ENCODE results near the gene SLC17A7.

Gene SLC17A7

DNA sequence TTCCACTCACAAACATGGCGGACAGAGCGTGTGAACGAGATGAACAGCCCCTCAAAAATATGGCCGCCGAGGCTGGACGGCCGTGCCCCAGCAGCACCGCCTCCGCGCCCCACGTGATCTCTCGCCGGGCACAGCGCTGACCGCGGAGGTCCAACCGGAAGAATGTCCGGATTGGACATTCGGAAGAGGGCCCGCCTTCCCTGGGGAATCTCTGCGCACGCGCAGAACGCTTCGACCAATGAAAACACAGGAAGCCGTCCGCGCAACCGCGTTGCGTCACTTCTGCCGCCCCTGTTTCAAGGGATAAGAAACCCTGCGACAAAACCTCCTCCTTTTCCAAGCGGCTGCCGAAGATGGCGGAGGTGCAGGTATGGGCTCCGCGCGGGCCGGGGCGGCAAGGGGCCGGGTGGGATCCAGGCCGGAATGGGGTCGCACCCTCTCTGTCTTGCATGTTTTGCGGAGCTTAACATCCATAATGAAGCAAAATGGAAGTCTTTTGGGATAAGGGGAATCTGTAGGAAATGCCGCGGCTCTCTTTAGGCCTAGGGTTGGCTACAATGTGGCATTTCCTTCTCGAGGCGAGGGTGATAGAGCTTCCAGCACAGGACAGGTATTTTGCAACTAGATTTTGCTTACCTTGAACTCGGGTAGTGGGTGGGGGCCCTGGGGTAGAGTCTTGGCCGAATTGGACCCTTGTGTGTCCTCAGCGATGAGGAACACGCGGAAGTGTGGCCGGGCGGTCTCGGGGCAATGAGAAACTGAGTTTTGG lies 46.1 kb upstream of the SLC17A7 start, which contains the start of gene RPL13A:
RPL13A (plus strand) TSS at position 332 of the 769 bp plus-strand sequence; CDS start at position 354, 22 bp downstream.
- peak within 1 kb of the TSS; percentile 98 for H2AK5ac ChIP-seq (ENCODE audit: low read length)
- peaks cover 13% of the 10 kb centered on the region for H3K79me1 ChIP-seq (ENCODE audit: low read length)
- peak within 1 kb of the TSS; percentile 60 for H4K8ac ChIP-seq (ENCODE audit: low read depth, low read length)
- peak within 1 kb of the TSS; percentile 73 for H2BK120ac ChIP-seq (ENCODE audit: low read depth, low read length)
- H3K27ac ChIP-seq (ENCODE audit: low read depth, low read length), result peak within 1 kb of the TSS; percentile 85
- peaks cover 2% of the 10 kb centered on the region for H3K4me1 ChIP-seq (ENCODE audit: control insufficient read depth, low read depth, low read length)
- DNase-seq, result peak; percentile 100
- peak within 1 kb of the TSS; percentile 100 for H3K9ac ChIP-seq (ENCODE audit: low read length)
- H3K23ac ChIP-seq (ENCODE audit: low read length), result peak within 1 kb of the TSS; percentile 90
- peak within 1 kb of the TSS; percentile 85 for H3K4me3 ChIP-seq (ENCODE audit: low read length)
- peak within 1 kb of the TSS; percentile 91 for H3K4ac ChIP-seq (ENCODE audit: low read depth, low read length)
- peaks cover 34% of the 10 kb centered on the region for H3K79me2 ChIP-seq (ENCODE audit: control insufficient read depth, insufficient read depth, low read length)
- H3K56ac ChIP-seq (ENCODE audit: low read length), result peak within 1 kb of the TSS; percentile 99
- peaks cover 27% of the 10 kb centered on the region for H3K36me3 ChIP-seq (ENCODE audit: control insufficient read depth, insufficient read depth, low read length)
- peak within 1 kb of the TSS; percentile 44 for H2BK5ac ChIP-seq (ENCODE audit: low read length)
- H4K5ac ChIP-seq (ENCODE audit: low read length), result peak within 1 kb of the TSS; percentile 44
- H3K27me3 ChIP-seq (ENCODE audit: insufficient read depth, low read length, poor library complexity), result no peaks in the 10 kb centered on the region
- no peak within 1 kb of the TSS for H2BK15ac ChIP-seq (replicated peaks; ENCODE audit: low read depth)
- peak within 1 kb of the TSS; percentile 91 for H3K18ac ChIP-seq (ENCODE audit: low read length)
- peak within 1 kb of the TSS; percentile 69 for H3K4me2 ChIP-seq (ENCODE audit: low read length)
- no CpG with 5 or more reads among the region's 57 CpGs for WGBS (ENCODE audit: extremely low coverage, insufficient coverage, low lambda C conversion rate)

DNA sequence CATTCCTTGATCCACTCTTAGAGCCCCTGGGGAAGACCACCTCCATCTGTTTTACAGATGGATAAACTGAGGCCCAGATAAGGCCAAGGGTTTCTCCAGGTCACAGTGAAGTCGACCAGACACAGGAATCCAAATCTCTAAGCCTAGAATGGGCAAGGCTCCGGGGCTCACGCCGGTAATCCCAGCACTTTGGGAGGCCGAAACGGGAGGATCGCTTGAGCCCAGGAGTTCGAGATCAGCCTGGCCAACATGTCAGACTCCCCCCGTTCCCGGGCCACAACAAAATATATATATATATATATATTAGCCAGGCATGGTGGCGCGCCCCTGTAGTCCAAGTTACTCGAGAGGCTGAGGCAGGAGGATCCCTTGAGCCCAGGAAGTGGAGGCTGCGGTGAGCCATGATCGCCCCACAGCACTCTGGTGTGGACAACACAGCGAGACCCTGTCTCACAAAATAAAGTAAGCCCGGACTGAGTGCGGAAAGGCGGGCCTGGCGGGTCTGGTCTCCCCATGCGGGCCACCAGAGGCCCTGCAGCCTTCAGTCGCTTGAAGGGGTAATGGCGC lies 45.5 kb upstream of the SLC17A7 start:
- no peak overlapping the region for H3K27ac ChIP-seq (ENCODE audit: low read depth, low read length)
- peak overlapping the region; percentile 85 for H3K56ac ChIP-seq (ENCODE audit: low read length)
- H2BK15ac ChIP-seq (replicated peaks; ENCODE audit: low read depth), result no peak overlapping the region
- H3K9ac ChIP-seq (ENCODE audit: low read length), result peak overlapping the region; percentile 48
- H2BK120ac ChIP-seq (ENCODE audit: low read depth, low read length), result no peak overlapping the region
- H2AK5ac ChIP-seq (ENCODE audit: low read length), result no peak overlapping the region
- H3K4me3 ChIP-seq (ENCODE audit: low read length), result no peak overlapping the region
- no peak overlapping the region for H3K23ac ChIP-seq (ENCODE audit: low read length)
- H3K36me3 ChIP-seq (ENCODE audit: control insufficient read depth, insufficient read depth, low read length), result peaks cover 25% of the 10 kb centered on the region
- H3K79me1 ChIP-seq (ENCODE audit: low read length), result peaks cover 13% of the 10 kb centered on the region
- peaks cover 2% of the 10 kb centered on the region for H3K4me1 ChIP-seq (ENCODE audit: control insufficient read depth, low read depth, low read length)
- H3K27me3 ChIP-seq (ENCODE audit: insufficient read depth, low read length, poor library complexity), result no peaks in the 10 kb centered on the region
- no CpG with 5 or more reads among the region's 23 CpGs for WGBS (ENCODE audit: extremely low coverage, insufficient coverage, low lambda C conversion rate)
- peak overlapping the region; percentile 87 for H3K4ac ChIP-seq (ENCODE audit: low read depth, low read length)
- no peak overlapping the region for H2BK5ac ChIP-seq (ENCODE audit: low read length)
- DNase-seq, result no peak
- no peak overlapping the region for H4K8ac ChIP-seq (ENCODE audit: low read depth, low read length)
- H3K4me2 ChIP-seq (ENCODE audit: low read length), result no peak overlapping the region
- H3K18ac ChIP-seq (ENCODE audit: low read length), result peak overlapping the region; percentile 18
- H3K79me2 ChIP-seq (ENCODE audit: control insufficient read depth, insufficient read depth, low read length), result peaks cover 34% of the 10 kb centered on the region
- no peak overlapping the region for H4K5ac ChIP-seq (ENCODE audit: low read length)

DNA sequence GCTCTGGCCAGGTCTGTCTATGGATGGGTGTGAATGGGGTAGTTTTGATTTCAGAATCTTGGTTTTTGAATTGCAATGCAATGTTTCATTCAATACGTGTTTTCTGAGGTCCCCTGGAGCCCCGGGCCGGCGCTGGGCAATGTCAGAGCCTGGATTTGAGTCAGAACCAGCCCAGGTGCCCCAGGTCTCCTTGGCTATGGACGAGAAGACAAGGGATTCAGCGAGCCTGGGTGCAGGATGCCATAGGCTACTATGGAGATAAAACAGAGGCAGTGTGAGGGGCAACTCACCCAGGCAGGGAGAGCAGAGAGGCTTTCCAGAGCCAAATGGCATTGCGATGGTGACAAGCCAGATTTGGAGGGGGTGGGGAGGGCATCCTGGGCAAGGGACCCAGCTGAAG lies 44.9 kb upstream of the SLC17A7 start:
- Histone ChIP-seq H2BK15ac (replicated peaks; ENCODE audit: low read depth) (no peak overlapping the region), H3K4me1 (ENCODE audit: control insufficient read depth, low read depth, low read length) (peaks cover 2% of the 10 kb centered on the region), H2AK5ac (ENCODE audit: low read length) (no peak overlapping the region), H3K79me2 (ENCODE audit: control insufficient read depth, insufficient read depth, low read length) (peaks cover 34% of the 10 kb centered on the region), H2BK120ac (ENCODE audit: low read depth, low read length) (no peak overlapping the region), H3K36me3 (ENCODE audit: control insufficient read depth, insufficient read depth, low read length) (peaks cover 20% of the 10 kb centered on the region), H3K56ac (ENCODE audit: low read length) (peak overlapping the region; percentile 63), H3K18ac (ENCODE audit: low read length) (no peak overlapping the region), H3K4me2 (ENCODE audit: low read length) (no peak overlapping the region), H3K79me1 (ENCODE audit: low read length) (peaks cover 13% of the 10 kb centered on the region), H3K4ac (ENCODE audit: low read depth, low read length) (no peak overlapping the region), H4K5ac (ENCODE audit: low read length) (no peak overlapping the region), H4K8ac (ENCODE audit: low read depth, low read length) (no peak overlapping the region), H3K27me3 (ENCODE audit: insufficient read depth, low read length, poor library complexity) (no peaks in the 10 kb centered on the region), H3K23ac (ENCODE audit: low read length) (no peak overlapping the region), H3K4me3 (ENCODE audit: low read length) (no peak overlapping the region), H3K9ac (ENCODE audit: low read length) (peak overlapping the region; percentile 5), H2BK5ac (ENCODE audit: low read length) (no peak overlapping the region), H3K27ac (ENCODE audit: low read depth, low read length) (no peak overlapping the region)
- DNase-seq, result no peak
- no CpG with 5 or more reads among the region's 7 CpGs for WGBS (ENCODE audit: extremely low coverage, insufficient coverage, low lambda C conversion rate)

DNA sequence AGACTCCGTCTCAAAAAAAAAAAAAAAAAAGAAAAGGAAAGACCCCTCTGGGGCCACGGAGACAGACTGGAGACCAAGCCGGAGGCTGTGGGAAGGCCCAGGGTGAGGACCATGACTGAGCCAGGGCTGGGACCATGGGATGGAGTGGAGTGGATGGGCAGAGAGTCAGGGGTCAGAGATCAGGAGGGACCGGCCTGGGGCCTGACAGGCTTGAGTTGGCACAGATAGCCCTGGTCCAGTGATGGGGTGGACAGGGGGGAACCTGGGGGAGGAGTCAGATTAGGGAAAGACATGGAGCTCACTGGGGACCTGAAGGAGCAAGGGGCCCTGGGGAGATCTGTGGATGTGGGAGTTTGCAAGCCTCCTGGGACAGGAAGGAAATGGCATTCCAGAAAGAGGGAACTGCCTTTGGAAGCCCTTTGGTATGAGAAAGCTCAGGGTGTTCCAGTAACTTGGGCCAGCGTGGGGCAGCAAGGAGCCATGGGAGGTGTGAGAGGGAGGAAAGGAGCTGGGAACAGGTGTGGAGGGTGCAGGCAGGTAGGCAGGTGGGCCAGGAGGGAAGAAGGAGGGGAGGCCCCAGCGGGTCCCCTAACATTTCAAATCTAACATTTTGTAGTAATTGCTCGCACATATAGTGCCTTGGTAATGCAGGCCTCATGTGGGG lies 39.8 kb upstream of the SLC17A7 start:
- H3K4me1 ChIP-seq (ENCODE audit: control insufficient read depth, low read depth, low read length), result no peaks in the 10 kb centered on the region
- no peak overlapping the region for H2BK15ac ChIP-seq (replicated peaks; ENCODE audit: low read depth)
- H4K8ac ChIP-seq (ENCODE audit: low read depth, low read length), result no peak overlapping the region
- no peaks in the 10 kb centered on the region for H3K36me3 ChIP-seq (ENCODE audit: control insufficient read depth, insufficient read depth, low read length)
- no peaks in the 10 kb centered on the region for H3K79me2 ChIP-seq (ENCODE audit: control insufficient read depth, insufficient read depth, low read length)
- H3K18ac ChIP-seq (ENCODE audit: low read length), result no peak overlapping the region
- H3K9ac ChIP-seq (ENCODE audit: low read length), result no peak overlapping the region
- H3K56ac ChIP-seq (ENCODE audit: low read length), result no peak overlapping the region
- H3K4ac ChIP-seq (ENCODE audit: low read depth, low read length), result no peak overlapping the region
- no peak overlapping the region for H3K27ac ChIP-seq (ENCODE audit: low read depth, low read length)
- no peak overlapping the region for H4K5ac ChIP-seq (ENCODE audit: low read length)
- no peak overlapping the region for H3K4me2 ChIP-seq (ENCODE audit: low read length)
- H2BK5ac ChIP-seq (ENCODE audit: low read length), result no peak overlapping the region
- H3K27me3 ChIP-seq (ENCODE audit: insufficient read depth, low read length, poor library complexity), result no peaks in the 10 kb centered on the region
- no peak overlapping the region for H3K23ac ChIP-seq (ENCODE audit: low read length)
- H2AK5ac ChIP-seq (ENCODE audit: low read length), result no peak overlapping the region
- H3K4me3 ChIP-seq (ENCODE audit: low read length), result no peak overlapping the region
- H2BK120ac ChIP-seq (ENCODE audit: low read depth, low read length), result no peak overlapping the region
- no peak for DNase-seq
- WGBS (ENCODE audit: extremely low coverage, insufficient coverage, low lambda C conversion rate), result no CpG with 5 or more reads among the region's 7 CpGs
- no peaks in the 10 kb centered on the region for H3K79me1 ChIP-seq (ENCODE audit: low read length)

DNA sequence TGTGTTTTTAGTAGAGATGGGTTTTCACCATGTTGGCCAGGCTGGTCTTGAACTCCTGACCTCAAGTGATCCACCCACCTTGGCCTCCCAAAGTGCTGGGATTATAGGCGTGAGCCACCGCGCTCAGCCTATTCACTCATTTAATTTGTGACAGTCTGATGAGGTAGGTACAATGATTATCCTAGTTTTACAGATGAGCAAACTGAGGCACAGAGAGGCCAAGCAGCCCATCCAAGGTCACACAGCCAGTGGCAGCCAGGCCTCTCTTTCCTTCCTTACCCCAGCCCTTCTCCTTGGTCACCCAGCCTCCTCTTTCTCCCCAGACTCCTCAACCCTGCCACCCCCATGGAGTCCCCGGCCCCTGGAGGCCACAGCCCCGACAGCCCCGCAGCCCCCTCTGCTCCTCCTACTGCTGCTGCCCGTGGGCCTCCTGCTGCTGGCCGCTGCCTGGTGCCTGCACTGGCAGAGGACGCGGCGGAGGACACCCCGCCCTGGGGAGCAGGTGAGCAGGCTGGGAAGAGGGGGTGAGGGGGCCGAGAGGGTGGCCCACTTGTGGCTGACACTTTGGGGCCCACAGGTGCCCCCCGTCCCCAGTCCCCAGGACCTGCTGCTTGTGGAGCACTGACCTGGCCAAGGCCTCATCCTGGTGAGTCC lies 38.8 kb upstream of the SLC17A7 start:
- H3K27me3 ChIP-seq (ENCODE audit: insufficient read depth, low read length, poor library complexity), result no peaks in the 10 kb centered on the region
- DNase-seq, result no peak

More for the DNA sequence above, 38.8 kb upstream of the SLC17A7 start:
- no peak overlapping the region for H3K4me2 ChIP-seq (ENCODE audit: low read length)
- no peak overlapping the region for H3K9ac ChIP-seq (ENCODE audit: low read length)
- no peak overlapping the region for H2AK5ac ChIP-seq (ENCODE audit: low read length)
- H2BK15ac ChIP-seq (replicated peaks; ENCODE audit: low read depth), result no peak overlapping the region
- H3K23ac ChIP-seq (ENCODE audit: low read length), result no peak overlapping the region
- H3K27ac ChIP-seq (ENCODE audit: low read depth, low read length), result no peak overlapping the region
- H3K4me1 ChIP-seq (ENCODE audit: control insufficient read depth, low read depth, low read length), result no peaks in the 10 kb centered on the region
- H3K4me3 ChIP-seq (ENCODE audit: low read length), result no peak overlapping the region
- no peak overlapping the region for H4K5ac ChIP-seq (ENCODE audit: low read length)
- no peak overlapping the region for H2BK120ac ChIP-seq (ENCODE audit: low read depth, low read length)
- no peak overlapping the region for H2BK5ac ChIP-seq (ENCODE audit: low read length)
- no peaks in the 10 kb centered on the region for H3K79me2 ChIP-seq (ENCODE audit: control insufficient read depth, insufficient read depth, low read length)
- H3K18ac ChIP-seq (ENCODE audit: low read length), result no peak overlapping the region
- H3K4ac ChIP-seq (ENCODE audit: low read depth, low read length), result no peak overlapping the region
- H3K79me1 ChIP-seq (ENCODE audit: low read length), result no peaks in the 10 kb centered on the region
- H3K36me3 ChIP-seq (ENCODE audit: control insufficient read depth, insufficient read depth, low read length), result no peaks in the 10 kb centered on the region
- WGBS (ENCODE audit: extremely low coverage, insufficient coverage, low lambda C conversion rate), result no CpG with 5 or more reads among the region's 14 CpGs
- no peak overlapping the region for H3K56ac ChIP-seq (ENCODE audit: low read length)
- no peak overlapping the region for H4K8ac ChIP-seq (ENCODE audit: low read depth, low read length)
